NCI-H2227 (cell line): ENCODE results near the gene KIF3C.
"Not testable (repeated sequence)": the region's sequence is repeated elsewhere in the genome, so short reads cannot be mapped to it uniquely, and the experiment has no call there.

Experiments
- DNase-seq: peaks from one replicate; lab custom pipeline; 2025; ENCODE audit not compliant: unreplicated experiment; lab: John Stamatoyannopoulos, UW

The KIF3C gene

GRCh38 chr2:26000561-26001082 lies 18.3 kb upstream of the KIF3C start:
- no peak for DNase-seq

GRCh38 chr2:25999406-25999805 lies 17.1 kb upstream of the KIF3C start:
- not testable (repeated sequence) for DNase-seq

GRCh38 chr2:25998816-25999383 lies 16.6 kb upstream of the KIF3C start:
- DNase-seq, result not testable (repeated sequence)

GRCh38 chr2:25996844-25997243 lies 14.5 kb upstream of the KIF3C start:
- DNase-seq, result no peak

- no peak for DNase-seq
These were observed 12.2 kb upstream of the KIF3C start for GRCh38 chr2:25994509-25994908.

GRCh38 chr2:25993049-25993448 lies 10.8 kb upstream of the KIF3C start:
- DNase-seq, result no peak

- DNase-seq, result no peak
These were observed 10.3 kb upstream of the KIF3C start for GRCh38 chr2:25992556-25992955.

- no peak for DNase-seq
These were observed 9.7 kb upstream of the KIF3C start for GRCh38 chr2:25991965-25992364.

- DNase-seq, result no peak
These were observed 6.9 kb upstream of the KIF3C start for GRCh38 chr2:25989154-25989553.

- no peak for DNase-seq
These were observed 5.8 kb upstream of the KIF3C start for GRCh38 chr2:25988134-25988533.

GRCh38 chr2:25983735-25984134 lies 1.4 kb upstream of the KIF3C start:
- DNase-seq, result no peak

- DNase-seq, result no peak
These were observed 627 bp upstream of the KIF3C start for GRCh38 chr2:25982968-25983280.

GRCh38 chr2:25981596-25982272 lies 563 bp downstream of the KIF3C start:
- no peak for DNase-seq

GRCh38 chr2:25980951-25981350 lies 1.3 kb downstream of the KIF3C start:
- DNase-seq, result no peak

GRCh38 chr2:25980076-25980887 lies 2.0 kb downstream of the KIF3C start:
- DNase-seq, result no peak

GRCh38 chr2:25979001-25979400 lies 3.3 kb downstream of the KIF3C start:
- no peak for DNase-seq

GRCh38 chr2:25977768-25978167 lies 4.5 kb downstream of the KIF3C start:
- no peak for DNase-seq

- no peak for DNase-seq
These were observed 5.1 kb downstream of the KIF3C start for GRCh38 chr2:25976983-25977741.

GRCh38 chr2:25972049-25972823 lies 10.1 kb downstream of the KIF3C start:
- DNase-seq, result no peak

- no peak for DNase-seq
These were observed 10.7 kb downstream of the KIF3C start for GRCh38 chr2:25971596-25971995.
